Smooth muscle cell (in vitro differentiated cells): ENCODE data around the gene SPAG6. TPM values are rescaled to one million over a fixed set of nuclear protein-coding genes. Genes with fewer than 3 reads are reported as not detected.
A peak's percentile ranks its signal among the peaks of the same experiment; 100 is the strongest.

Source experiments
- DNase-seq: peaks from one replicate; lab custom pipeline; 2025; ENCODE audit not compliant: unreplicated experiment; lab: John Stamatoyannopoulos, UW
- H2AFZ ChIP-seq: fragments of 200-600 bp; sonication (generic); 2 replicates; pipeline ENCODE4 v1.6.0; 2016; ENCODE audit warnings: antibody characterized with exemption, low read depth, mild to moderate bottlenecking
- H3F3A ChIP-seq: fragments of 200-600 bp; sonication (generic); 2 replicates; pipeline ENCODE4 v1.6.0; 2017; ENCODE audit warnings: antibody characterized with exemption, low read depth
- H3K27ac ChIP-seq: fragments of 200-600 bp; sonication (generic); 2 replicates; pipeline ENCODE4 v1.5.1; 2016; ENCODE audit warnings: low read depth, mild to moderate bottlenecking
- H3K27me3 ChIP-seq: fragments of 200-600 bp; sonication (generic); 2 replicates; pipeline ENCODE4 v1.6.1; 2016; ENCODE audit warnings: low read depth, mild to moderate bottlenecking
- H3K36me3 ChIP-seq: fragments of 200-600 bp; sonication (generic); 2 replicates; pipeline ENCODE4 v1.5.1; 2016; ENCODE audit warnings: low read depth
- H3K4me1 ChIP-seq: fragments of 200-600 bp; sonication (generic); 2 replicates; pipeline ENCODE4 v1.5.1; 2016; ENCODE audit warnings: low read depth
- H3K4me2 ChIP-seq: fragments of 200-600 bp; sonication (generic); 2 replicates; pipeline ENCODE4 v1.6.0; 2016; ENCODE audit warnings: mild to moderate bottlenecking
- H3K4me3 ChIP-seq: fragments of 200-600 bp; sonication (generic); 2 replicates; pipeline ENCODE4 v1.5.1; 2016; ENCODE audit warnings: mild to moderate bottlenecking
- H3K79me2 ChIP-seq: fragments of 200-600 bp; sonication (generic); 2 replicates; pipeline ENCODE4 v1.6.0; 2016; ENCODE audit warnings: low read depth, mild to moderate bottlenecking
- H3K9ac ChIP-seq: fragments of 200-600 bp; sonication (generic); 2 replicates; pipeline ENCODE4 v1.6.0; 2016; ENCODE audit warnings: low read depth
- H3K9me3 ChIP-seq: fragments of 200-600 bp; sonication (generic); replicated peaks from 2 replicates; pipeline ENCODE4 v1.5.1; 2016; ENCODE audit warnings: low read depth
- H4K20me1 ChIP-seq: fragments of 200-600 bp; sonication (generic); 2 replicates; pipeline ENCODE4 v1.6.0; 2016; ENCODE audit warnings: low read depth
- WGBS: methylation state at CpG from one replicate; pipeline ENCODE4 v1.1.7; 2016; ENCODE audit warnings: low lambda C conversion rate; 5-methylcytosine and 5-hydroxymethylcytosine counted together
- polyA plus RNA-seq: library from polyadenylated mRNA; unstranded; fragments of >200 nt; fragmentation: Nextera tagmentation; extraction: Ambion mirVana; gene quantifications from 2 replicates; pipeline ENCODE4 v1.2.1, GENCODE V29; 2016
- total RNA-seq: library from RNA; depleted of rRNA; stranded (reverse); fragments of >200 nt; gene quantifications from 2 replicates; pipeline ENCODE4 v1.2.3, GENCODE V29; 2014
- TF ChIP-seq, protein P1 (sequence below): fragments of 200-600 bp; sonication (generic); IDR thresholded peaks from 2 replicates; pipeline ENCODE4 v1.5.1; 2017; ENCODE audit warnings: borderline replicate concordance, mild to moderate bottlenecking, antibody characterized with exemption; ENCODE audit not compliant: insufficient read depth, poor library complexity, severe bottlenecking

The SPAG6 gene
- total and polyA plus RNA-seq, 2 experiments from 2014 or later: 0.61 TPM; not detected in 1

DNA sequence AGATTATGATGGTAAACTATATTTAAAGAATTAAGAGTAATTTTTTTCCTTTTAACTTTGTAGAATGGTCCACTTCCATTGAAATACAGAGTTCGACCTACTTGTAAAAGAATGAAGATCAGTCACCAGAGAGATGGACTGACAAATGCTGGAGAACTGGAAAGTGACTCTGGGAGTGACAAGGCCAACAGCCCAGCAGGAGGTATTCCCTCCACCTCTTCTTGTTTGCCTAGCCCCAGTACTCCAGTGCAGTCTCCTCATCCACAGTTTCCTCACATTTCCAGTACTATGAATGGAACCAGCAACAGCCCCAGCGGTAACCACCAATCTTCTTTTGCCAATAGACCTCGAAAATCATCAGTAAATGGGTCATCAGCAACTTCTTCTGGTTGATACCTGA, 16.1 kb upstream of the SPAG6 start:
- H3K27me3 ChIP-seq: peaks cover 55% of the 10 kb centered on the region
- no peaks in the 10 kb centered on the region for H3F3A ChIP-seq
- TF ChIP-seq, protein P1, sequence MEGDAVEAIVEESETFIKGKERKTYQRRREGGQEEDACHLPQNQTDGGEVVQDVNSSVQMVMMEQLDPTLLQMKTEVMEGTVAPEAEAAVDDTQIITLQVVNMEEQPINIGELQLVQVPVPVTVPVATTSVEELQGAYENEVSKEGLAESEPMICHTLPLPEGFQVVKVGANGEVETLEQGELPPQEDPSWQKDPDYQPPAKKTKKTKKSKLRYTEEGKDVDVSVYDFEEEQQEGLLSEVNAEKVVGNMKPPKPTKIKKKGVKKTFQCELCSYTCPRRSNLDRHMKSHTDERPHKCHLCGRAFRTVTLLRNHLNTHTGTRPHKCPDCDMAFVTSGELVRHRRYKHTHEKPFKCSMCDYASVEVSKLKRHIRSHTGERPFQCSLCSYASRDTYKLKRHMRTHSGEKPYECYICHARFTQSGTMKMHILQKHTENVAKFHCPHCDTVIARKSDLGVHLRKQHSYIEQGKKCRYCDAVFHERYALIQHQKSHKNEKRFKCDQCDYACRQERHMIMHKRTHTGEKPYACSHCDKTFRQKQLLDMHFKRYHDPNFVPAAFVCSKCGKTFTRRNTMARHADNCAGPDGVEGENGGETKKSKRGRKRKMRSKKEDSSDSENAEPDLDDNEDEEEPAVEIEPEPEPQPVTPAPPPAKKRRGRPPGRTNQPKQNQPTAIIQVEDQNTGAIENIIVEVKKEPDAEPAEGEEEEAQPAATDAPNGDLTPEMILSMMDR: no peak
- peaks cover 28% of the 10 kb centered on the region for H4K20me1 ChIP-seq
- peaks cover 9% of the 10 kb centered on the region for H3K4me1 ChIP-seq
- peaks cover 14% of the 10 kb centered on the region for H3K36me3 ChIP-seq
- no peaks in the 10 kb centered on the region for H3K9me3 ChIP-seq
- no peak overlapping the region for H3K27ac ChIP-seq
- no peak overlapping the region for H3K4me2 ChIP-seq
- DNase-seq: no peak
- no peak overlapping the region for H2AFZ ChIP-seq
- no peak overlapping the region for H3K4me3 ChIP-seq
- no peak overlapping the region for H3K9ac ChIP-seq
- peaks cover 6% of the 10 kb centered on the region for H3K79me2 ChIP-seq
- 89% methylated on average over 3 of the region's 3 CpGs for WGBS

DNA sequence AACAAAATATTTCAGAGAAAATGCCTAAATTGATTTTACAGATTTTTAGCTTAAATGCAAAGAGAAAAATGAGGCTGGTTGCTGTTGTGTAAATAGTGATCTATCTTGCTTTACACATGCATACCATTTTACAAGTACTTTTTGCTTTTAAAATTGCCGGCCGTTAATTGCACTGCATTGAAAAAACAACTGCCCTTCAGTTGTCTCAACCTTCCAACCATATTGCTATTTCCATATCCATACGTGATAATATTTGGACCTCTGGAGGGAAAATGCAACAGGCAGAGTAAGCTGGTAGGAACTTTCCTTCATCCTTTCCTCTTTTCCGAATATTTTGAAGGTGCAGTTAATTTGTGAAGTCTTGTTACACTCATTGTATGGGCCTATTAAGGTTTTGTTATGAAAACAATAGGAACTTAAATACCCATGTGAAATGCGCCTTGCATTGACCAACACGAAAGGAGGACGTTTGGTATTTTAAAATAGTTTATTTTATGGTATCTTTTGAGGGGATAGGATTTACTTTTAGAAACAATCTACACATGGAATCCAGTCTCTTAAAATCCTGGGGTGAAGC, 13.1 kb upstream of the SPAG6 start:
- H3K79me2 ChIP-seq: no peaks in the 10 kb centered on the region

DNA sequence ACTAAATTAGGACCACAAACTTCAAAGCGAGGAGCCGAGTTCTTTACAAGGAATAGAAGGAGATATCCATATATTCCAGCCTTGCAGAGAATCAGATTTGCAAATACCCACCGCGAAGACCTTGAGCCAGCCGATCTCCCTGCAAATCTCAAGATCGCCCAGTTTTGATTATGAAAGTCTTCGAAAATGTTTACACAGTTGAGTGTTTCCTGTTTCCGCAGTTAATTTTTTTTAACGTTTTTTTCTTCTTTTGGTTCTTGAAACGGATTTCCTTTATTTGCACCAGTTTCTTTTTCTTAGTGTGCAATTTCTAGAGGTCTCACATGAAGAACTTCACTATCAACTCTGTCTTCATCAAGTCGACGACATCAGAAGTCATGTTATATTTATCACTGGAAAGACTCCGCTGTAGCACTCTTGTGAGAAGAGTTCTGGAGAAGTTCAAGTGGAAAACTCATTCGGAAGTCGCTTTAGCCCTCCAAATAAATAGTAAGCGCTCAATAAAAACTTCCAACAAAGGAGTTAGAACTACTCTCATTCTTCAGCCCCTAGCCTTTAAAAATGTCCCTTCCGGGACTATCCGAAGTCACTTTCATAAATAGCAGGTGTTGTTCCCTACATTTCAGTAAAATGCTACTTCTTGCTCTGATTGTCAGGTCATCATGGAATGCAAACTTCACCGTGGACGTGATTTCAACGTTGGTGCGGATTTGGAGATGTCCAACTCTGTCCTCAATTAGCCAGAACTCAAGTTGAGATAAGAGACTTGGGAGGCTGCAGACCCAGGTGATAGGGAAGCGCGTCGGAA, 11.9 kb upstream of the SPAG6 start:
- Histone ChIP-seq H3K79me2 (no peaks in the 10 kb centered on the region), H3K4me3 (no peak overlapping the region), H3K9me3 (no peaks in the 10 kb centered on the region), H3K4me1 (peaks cover 3% of the 10 kb centered on the region), H3F3A (no peaks in the 10 kb centered on the region), H3K36me3 (peaks cover 9% of the 10 kb centered on the region), H3K9ac (no peak overlapping the region), H2AFZ (no peak overlapping the region), H3K4me2 (peak overlapping the region; percentile 88), H4K20me1 (peaks cover 5% of the 10 kb centered on the region), H3K27ac (no peak overlapping the region), H3K27me3 (peaks cover 90% of the 10 kb centered on the region)
- WGBS: 12% methylated on average over 25 of the region's 25 CpGs
- TF ChIP-seq, protein P1: no peak
- no peak for DNase-seq

More for the DNA sequence above, 13.1 kb upstream of the SPAG6 start:
- TF ChIP-seq, protein P1: no peak
- Histone ChIP-seq H3K4me3 (no peak overlapping the region), H3K27me3 (peaks cover 78% of the 10 kb centered on the region), H3K4me1 (peaks cover 3% of the 10 kb centered on the region), H2AFZ (no peak overlapping the region), H3K4me2 (no peak overlapping the region), H3K36me3 (peaks cover 14% of the 10 kb centered on the region), H4K20me1 (peaks cover 5% of the 10 kb centered on the region), H3K9me3 (no peaks in the 10 kb centered on the region), H3F3A (no peaks in the 10 kb centered on the region), H3K27ac (no peak overlapping the region), H3K9ac (no peak overlapping the region)
- 30% methylated on average over 7 of the region's 7 CpGs for WGBS
- DNase-seq: no peak
